Neural progenitor cell (in vitro differentiated cells): ENCODE measurements around the gene BPIFB4. TPM values are rescaled to one million over a fixed set of nuclear protein-coding genes. Genes with fewer than 3 reads are reported as not detected.
A peak's percentile ranks its signal among the peaks of the same experiment; 100 is the strongest.

ENCODE experiments used
- DNase-seq: peaks from one replicate; pipeline ENCODE4 v3.0.0-alpha.2; 2016; ENCODE audit warnings: low spot score
- H2AFZ ChIP-seq: fragments of 200-600 bp; sonication (generic); replicated peaks from 2 replicates; pipeline ENCODE4 v1.6.1; 2016; ENCODE audit warnings: antibody characterized with exemption
- H3F3A ChIP-seq: fragments of 200-600 bp; sonication (generic); 2 replicates; pipeline ENCODE4 v1.6.1; 2016; ENCODE audit warnings: antibody characterized with exemption, low read depth
- H3K27ac ChIP-seq: fragments of 200-600 bp; sonication (generic); 2 replicates; pipeline ENCODE4 v1.5.1; 2016; ENCODE audit warnings: mild to moderate bottlenecking
- H3K27me3 ChIP-seq: fragments of 200-600 bp; sonication (generic); 2 replicates; pipeline ENCODE4 v1.6.1; 2016; ENCODE audit warnings: mild to moderate bottlenecking, moderate library complexity
- H3K36me3 ChIP-seq: fragments of 200-600 bp; sonication (generic); 2 replicates; pipeline ENCODE4 v1.5.1; 2016
- H3K4me1 ChIP-seq: fragments of 200-600 bp; sonication (generic); 2 replicates; pipeline ENCODE4 v1.6.1; 2016; ENCODE audit warnings: mixed run types
- H3K4me2 ChIP-seq: fragments of 200-600 bp; sonication (generic); 2 replicates; pipeline ENCODE4 v1.6.1; 2016
- H3K4me3 ChIP-seq: fragments of 200-600 bp; sonication (generic); 2 replicates; pipeline ENCODE4 v1.5.1; 2016
- H3K79me2 ChIP-seq: fragments of 200-600 bp; sonication (generic); 2 replicates; pipeline ENCODE4 v1.6.1; 2016; ENCODE audit warnings: low read depth
- H3K9ac ChIP-seq: fragments of 200-600 bp; sonication (generic); 2 replicates; pipeline ENCODE4 v1.6.1; 2016
- H3K9me3 ChIP-seq: fragments of 200-600 bp; sonication (generic); 2 replicates; pipeline ENCODE4 v1.5.1; 2016; ENCODE audit warnings: low read depth
- H4K20me1 ChIP-seq: fragments of 200-600 bp; sonication (generic); 2 replicates; pipeline ENCODE4 v1.6.1; 2016; ENCODE audit warnings: low read depth
- H3K27ac Mint-ChIP-seq: 3 replicates; pipeline ENCODE4 v1.8.0; 2021; ENCODE audit warnings: mixed read lengths
- H3K27me3 Mint-ChIP-seq: 2 replicates; pipeline ENCODE4 v1.8.0; 2022; ENCODE audit warnings: low read depth, mild to moderate bottlenecking, inconsistent platforms, moderate library complexity, mixed read lengths; ENCODE audit not compliant: insufficient read depth
- H3K36me3 Mint-ChIP-seq: 3 replicates; pipeline ENCODE4 v1.8.0; 2021; ENCODE audit warnings: mixed read lengths
- H3K4me1 Mint-ChIP-seq: 3 replicates; pipeline ENCODE4 v1.8.0; 2021; ENCODE audit warnings: mixed read lengths
- H3K4me3 Mint-ChIP-seq: 3 replicates; pipeline ENCODE4 v1.8.0; 2021; ENCODE audit warnings: mild to moderate bottlenecking, moderate library complexity, mixed read lengths
- H3K9me3 Mint-ChIP-seq: 3 replicates; pipeline ENCODE4 v1.8.0; 2020; ENCODE audit warnings: mixed read lengths
- EZH2 ChIP-seq: fragments of 200-600 bp; sonication (generic); IDR thresholded peaks from 2 replicates; pipeline ENCODE4 v1.6.1; 2017; ENCODE audit warnings: antibody characterized with exemption, mild to moderate bottlenecking, moderate library complexity
- EZH2phosphoT487 ChIP-seq: fragments of 200-600 bp; sonication (generic); IDR thresholded peaks from 2 replicates; pipeline ENCODE4 v1.6.1; 2017; ENCODE audit warnings: antibody characterized with exemption
- total RNA-seq: library from RNA; depleted of rRNA; stranded (reverse); fragments of >200 nt; gene quantifications from 2 replicates; pipeline ENCODE4 v1.2.3, GENCODE V29; 2015; ENCODE audit warnings: low replicate concordance
- TF ChIP-seq, protein P1 (sequence below): fragments of 200-600 bp; sonication (generic); IDR thresholded peaks from 2 replicates; pipeline ENCODE4 v1.5.1; 2017; ENCODE audit warnings: antibody characterized with exemption, mild to moderate bottlenecking

The BPIFB4 gene
- total RNA-seq, 1 donor from 2014 or later: not detected

DNA sequence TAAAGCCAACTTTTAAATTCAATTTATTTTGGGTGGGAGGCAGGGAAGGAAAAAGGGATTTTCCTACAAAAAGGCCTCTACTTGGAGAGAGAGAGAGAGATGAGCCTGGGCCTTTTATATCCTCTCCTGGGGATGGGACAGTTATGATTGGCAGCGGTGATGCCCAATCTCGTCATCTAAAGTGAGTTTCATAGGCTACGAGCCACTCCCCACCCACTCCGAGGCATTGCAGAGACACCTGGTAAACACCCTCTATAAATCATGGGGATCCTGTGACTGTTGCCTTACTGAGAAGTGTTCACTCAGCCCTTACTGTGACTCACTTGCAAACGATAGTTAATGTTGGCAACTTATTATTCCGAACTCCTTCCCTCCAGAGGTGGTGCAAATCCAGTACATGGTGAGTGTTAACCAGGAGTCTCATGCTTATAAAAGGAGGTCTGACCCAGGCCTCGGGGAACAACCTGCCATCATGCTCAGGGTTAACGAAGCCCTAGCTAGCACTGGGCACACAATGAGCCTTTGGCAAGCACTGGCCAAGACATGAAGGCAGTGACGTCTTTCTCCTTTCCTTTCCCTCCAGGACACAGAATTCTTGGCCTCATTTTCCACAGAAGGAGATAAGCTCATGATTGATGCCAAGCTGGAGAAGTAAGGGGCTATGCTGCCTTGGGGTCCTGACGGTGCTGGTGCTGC lies 20.5 kb downstream of the BPIFB4 start:
- H3K36me3 ChIP-seq: no peaks in the 10 kb centered on the region
- Mint-ChIP-seq H3K4me1 (no peaks in the 10 kb centered on the region), H3K9me3 (no peaks in the 10 kb centered on the region), H3K27ac (no peak overlapping the region), H3K27me3 (peaks cover 11% of the 10 kb centered on the region), H3K36me3 (no peaks in the 10 kb centered on the region), H3K4me3 (no peak overlapping the region)
- H3K27ac ChIP-seq: no peak overlapping the region
- H3K4me3 ChIP-seq: no peak overlapping the region
- no peaks in the 10 kb centered on the region for H3K27me3 ChIP-seq
- no peaks in the 10 kb centered on the region for H3K79me2 ChIP-seq
- DNase-seq: no peak
- H3K9me3 ChIP-seq: no peaks in the 10 kb centered on the region
- H3K9ac ChIP-seq: no peak overlapping the region
- TF ChIP-seq, protein P1, sequence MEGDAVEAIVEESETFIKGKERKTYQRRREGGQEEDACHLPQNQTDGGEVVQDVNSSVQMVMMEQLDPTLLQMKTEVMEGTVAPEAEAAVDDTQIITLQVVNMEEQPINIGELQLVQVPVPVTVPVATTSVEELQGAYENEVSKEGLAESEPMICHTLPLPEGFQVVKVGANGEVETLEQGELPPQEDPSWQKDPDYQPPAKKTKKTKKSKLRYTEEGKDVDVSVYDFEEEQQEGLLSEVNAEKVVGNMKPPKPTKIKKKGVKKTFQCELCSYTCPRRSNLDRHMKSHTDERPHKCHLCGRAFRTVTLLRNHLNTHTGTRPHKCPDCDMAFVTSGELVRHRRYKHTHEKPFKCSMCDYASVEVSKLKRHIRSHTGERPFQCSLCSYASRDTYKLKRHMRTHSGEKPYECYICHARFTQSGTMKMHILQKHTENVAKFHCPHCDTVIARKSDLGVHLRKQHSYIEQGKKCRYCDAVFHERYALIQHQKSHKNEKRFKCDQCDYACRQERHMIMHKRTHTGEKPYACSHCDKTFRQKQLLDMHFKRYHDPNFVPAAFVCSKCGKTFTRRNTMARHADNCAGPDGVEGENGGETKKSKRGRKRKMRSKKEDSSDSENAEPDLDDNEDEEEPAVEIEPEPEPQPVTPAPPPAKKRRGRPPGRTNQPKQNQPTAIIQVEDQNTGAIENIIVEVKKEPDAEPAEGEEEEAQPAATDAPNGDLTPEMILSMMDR: no peak
- TF ChIP-seq EZH2phosphoT487 (no peak), EZH2 (no peak)
- H2AFZ ChIP-seq: no peak overlapping the region
- H4K20me1 ChIP-seq: no peaks in the 10 kb centered on the region
- H3F3A ChIP-seq: no peaks in the 10 kb centered on the region
- no peak overlapping the region for H3K4me2 ChIP-seq
- H3K4me1 ChIP-seq: peaks cover 8% of the 10 kb centered on the region

DNA sequence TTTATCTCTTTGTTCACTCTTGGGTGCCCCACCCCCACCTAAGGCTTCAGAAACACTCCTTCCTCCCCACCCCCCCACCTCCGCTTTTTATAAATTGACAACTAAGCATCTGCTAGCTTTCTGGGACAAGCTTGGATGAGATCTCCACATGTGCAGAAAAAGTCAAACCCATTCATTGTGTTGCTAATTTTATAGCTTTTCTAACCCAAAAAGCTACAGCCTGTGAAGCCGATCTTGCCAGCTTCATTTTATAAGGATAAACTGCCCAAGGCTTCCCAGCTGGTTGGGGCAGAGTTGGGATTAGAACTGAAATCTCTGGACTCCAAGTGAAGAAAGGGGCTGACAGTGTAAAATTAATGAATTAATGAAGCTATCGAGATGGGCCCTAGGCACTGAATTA lies 24.1 kb downstream of the BPIFB4 start:
- Histone ChIP-seq H4K20me1 (no peaks in the 10 kb centered on the region), H3K4me2 (no peak overlapping the region), H3K4me1 (peaks cover 8% of the 10 kb centered on the region), H3K36me3 (no peaks in the 10 kb centered on the region), H3K4me3 (no peak overlapping the region), H3K27me3 (no peaks in the 10 kb centered on the region), H3K27ac (no peak overlapping the region), H3K9me3 (no peaks in the 10 kb centered on the region), H3K79me2 (no peaks in the 10 kb centered on the region), H3F3A (no peaks in the 10 kb centered on the region), H3K9ac (no peak overlapping the region), H2AFZ (no peak overlapping the region)
- Mint-ChIP-seq H3K4me1 (no peaks in the 10 kb centered on the region), H3K27ac (peak overlapping the region; percentile 72), H3K27me3 (peaks cover 7% of the 10 kb centered on the region), H3K4me3 (no peak overlapping the region), H3K9me3 (no peaks in the 10 kb centered on the region), H3K36me3 (no peaks in the 10 kb centered on the region)
- DNase-seq: no peak
- TF ChIP-seq, protein P1: no peak
- TF ChIP-seq EZH2phosphoT487 (no peak), EZH2 (no peak)

DNA sequence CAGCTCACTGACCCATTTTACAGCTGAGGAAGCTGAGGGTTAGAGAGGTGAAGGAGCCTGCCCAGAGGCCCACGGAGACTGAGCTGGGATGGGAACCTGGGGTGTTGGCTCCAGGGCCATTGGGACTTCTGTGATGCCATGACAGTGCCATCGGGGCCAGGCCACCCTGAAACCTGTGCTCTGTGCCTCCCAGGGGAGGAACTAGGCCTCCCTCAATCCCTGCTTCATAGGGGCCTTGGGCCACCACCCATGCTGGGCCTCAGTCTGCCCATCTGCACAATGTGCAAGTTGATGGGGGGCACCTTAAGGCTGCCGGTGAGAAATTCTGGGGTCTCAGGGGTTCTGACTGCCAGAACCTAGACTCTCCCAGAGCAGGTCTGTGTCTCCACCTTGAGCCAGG lies 24.9 kb downstream of the BPIFB4 start:
- Mint-ChIP-seq H3K36me3 (no peaks in the 10 kb centered on the region), H3K9me3 (no peaks in the 10 kb centered on the region)

More for the DNA sequence above, 24.9 kb downstream of the BPIFB4 start:
- Mint-ChIP-seq H3K4me1 (no peaks in the 10 kb centered on the region), H3K27me3 (peaks cover 7% of the 10 kb centered on the region), H3K27ac (no peak overlapping the region), H3K4me3 (no peak overlapping the region)
- Histone ChIP-seq H3K9me3 (no peaks in the 10 kb centered on the region), H3K79me2 (no peaks in the 10 kb centered on the region), H3K4me2 (no peak overlapping the region), H3K9ac (no peak overlapping the region), H3K27ac (no peak overlapping the region), H4K20me1 (no peaks in the 10 kb centered on the region), H3K4me3 (no peak overlapping the region), H3K4me1 (peaks cover 8% of the 10 kb centered on the region), H3F3A (no peaks in the 10 kb centered on the region), H3K36me3 (no peaks in the 10 kb centered on the region), H2AFZ (no peak overlapping the region), H3K27me3 (no peaks in the 10 kb centered on the region)
- DNase-seq: no peak
- TF ChIP-seq EZH2 (no peak), EZH2phosphoT487 (no peak)
- TF ChIP-seq, protein P1: no peak
